Putamen (tissue), 1 donor: ENCODE measurements around the gene ATP13A5.

Source experiments
- DNase-seq: peaks from one replicate; pipeline ENCODE4 v3.0.0-alpha.2; 2016; ENCODE audit warnings: low spot score

Gene ATP13A5

DNA sequence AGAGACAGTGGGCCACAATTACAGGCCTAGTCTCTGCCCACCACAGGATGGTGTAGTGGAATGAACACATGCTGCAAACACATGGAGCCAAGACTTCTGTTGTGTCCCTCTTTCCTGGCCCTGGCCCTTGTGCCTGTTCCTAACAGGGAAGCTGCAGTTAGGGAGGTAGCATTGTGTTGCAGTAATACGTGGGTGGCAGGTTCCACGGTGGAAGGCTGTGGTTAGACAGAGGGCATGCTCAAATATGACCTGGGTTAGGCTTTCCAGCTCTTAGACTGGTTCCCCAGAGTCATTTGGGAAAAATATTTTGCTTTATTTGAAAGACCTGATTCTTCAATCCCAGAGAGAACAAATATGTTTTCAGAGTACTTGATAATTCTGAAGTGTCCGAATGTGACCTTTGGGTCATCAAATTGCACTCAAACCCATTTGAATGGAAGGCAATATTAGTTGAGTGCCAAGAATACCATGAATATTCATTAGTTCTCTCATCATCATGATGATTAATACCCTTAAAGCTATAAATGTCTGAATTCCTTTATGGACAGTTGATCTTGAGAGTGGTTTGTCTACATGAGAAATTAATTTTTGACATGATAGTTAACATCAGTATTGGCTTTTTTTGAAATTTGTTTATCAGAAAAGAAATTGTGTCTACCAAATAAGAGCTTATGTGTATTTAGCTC is 109.1 kb downstream of the ATP13A5 start:
- no peak for DNase-seq

DNA sequence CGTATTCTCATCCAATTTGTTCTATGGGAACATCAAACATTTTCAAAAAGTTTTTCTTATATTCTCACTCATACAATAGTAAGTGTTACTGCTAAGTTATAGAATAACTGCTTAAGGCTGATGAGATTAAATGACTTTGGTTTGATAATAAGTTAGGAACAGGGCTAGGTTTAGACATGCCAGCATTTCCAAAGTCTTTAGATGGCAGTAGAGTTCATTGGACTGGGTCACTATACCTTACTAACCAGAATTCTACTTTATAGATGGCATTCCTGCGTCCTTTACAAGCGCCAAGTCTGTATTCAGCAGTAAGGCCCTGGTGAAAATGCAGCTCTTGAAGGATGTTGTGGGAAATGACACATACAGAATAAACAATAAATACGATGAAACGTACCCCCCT is 115.8 kb downstream of the ATP13A5 start:
- no peak for DNase-seq

DNA sequence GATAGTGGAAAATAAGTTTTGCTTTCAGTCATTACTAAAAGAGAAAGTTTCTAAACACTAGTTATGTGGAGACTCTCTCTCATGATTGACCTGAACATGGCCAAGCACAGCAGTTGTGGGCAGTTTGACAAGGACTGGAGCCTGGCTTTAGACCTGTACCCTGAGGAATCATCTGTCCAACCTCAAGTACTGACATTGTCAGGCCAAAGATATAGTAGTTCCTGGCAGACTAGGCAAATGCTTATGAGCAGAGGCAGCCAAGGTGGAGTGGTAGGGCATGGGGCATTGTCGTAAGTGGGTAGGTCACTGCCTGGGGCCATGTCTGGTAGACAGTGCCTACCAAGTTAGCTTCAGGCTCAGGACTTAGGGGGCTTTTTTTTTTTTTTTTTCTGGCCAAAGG is 116.6 kb downstream of the ATP13A5 start:
- DNase-seq = no peak

DNA sequence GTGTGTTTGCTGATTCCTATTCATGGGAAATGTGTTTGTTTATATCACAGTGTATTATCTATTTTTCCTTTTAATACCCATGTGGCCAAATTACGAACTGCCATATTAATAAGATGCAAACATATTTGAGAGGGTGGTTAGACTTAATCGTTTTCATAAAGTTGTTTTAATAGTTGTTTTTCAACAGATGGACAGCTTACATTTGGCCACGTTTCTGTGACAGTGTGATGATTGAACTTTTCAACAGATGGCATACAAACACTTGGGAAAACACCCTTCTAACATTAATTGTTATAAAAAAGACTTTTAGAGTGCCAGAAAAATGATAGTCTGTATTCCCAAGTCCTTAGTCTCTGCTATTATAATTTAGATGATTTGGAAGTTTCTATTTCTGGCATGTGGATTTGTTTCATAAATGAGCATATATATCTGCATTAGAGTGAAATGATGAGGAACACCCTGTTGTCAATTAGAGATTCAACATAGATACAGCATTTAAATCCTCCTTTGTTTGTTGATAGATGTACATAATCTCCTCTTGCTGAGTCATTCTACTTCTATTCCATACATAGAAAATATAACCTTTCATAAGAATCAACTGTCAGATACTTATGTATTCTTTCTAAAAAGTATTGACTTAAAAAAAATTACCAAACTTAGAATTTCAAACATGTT is 124.4 kb downstream of the ATP13A5 start:
- no peak for DNase-seq

DNA sequence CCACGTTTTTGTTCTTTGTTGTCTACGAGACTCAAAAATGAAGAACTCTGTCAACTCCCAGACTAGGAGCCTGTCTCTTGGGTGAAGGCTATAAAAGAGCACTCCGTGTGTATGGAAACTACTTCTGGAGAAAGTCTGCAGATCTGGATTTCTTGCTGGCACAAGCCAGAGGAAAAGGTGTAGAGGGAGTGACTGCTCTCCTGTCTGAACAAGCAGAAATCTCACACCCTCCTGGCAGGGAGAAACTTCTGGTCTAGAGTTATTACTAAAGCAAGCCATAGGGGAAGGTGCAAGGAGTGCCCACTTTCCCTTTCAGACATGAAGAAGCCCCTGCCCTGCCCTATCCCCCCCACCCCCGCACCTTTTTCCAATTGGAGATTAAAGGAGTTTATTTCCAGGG is 128.1 kb downstream of the ATP13A5 start:
- no peak for DNase-seq

DNA sequence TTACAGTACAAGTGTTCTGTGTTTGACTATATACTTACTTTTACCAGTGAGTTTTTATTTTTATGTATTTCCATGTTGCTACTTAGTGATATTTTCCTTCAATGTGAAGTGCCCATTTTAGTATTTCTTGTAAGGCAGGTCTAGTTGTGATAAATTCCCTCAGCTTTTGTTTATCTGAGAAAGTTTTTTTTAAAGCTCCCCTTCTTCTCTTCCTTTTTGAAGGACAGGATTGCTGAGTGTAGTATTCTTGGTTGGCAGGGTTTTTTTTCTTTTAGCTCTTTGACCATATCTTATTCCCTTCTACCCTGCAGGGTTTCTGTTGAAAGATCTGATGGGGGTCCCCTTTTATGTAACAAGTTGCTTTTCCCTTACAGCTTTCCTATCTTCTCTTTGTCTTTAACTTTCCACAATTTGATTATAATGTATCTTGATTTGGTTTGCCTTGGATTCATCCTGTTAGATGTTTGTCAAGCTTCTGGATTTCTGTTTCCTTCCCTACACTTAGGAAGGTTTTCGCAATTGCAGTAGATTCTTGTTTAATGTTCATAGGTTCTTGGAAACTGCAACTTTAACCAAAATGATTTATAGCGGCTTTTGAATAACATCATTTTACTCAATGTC is 129.6 kb downstream of the ATP13A5 start:
- no peak for DNase-seq

DNA sequence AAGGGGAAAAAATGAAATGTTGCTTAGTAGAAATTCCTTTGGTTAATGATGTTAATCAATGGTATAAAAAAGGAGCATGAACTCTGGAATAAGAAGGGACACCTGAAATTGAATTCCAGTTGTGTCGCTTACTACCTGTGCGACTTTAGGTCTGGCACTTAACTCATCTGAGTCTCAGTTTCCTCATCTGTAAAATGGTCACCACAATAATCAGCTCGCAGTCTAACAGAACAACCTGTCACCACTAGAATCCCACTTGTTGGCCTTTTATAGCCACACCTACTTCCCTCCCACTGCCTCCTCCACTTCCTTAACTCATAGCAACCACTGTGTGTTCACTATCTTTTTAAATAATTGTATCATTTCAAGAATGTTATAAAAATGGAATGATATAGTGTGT is 135.0 kb downstream of the ATP13A5 start:
- DNase-seq = no peak

DNA sequence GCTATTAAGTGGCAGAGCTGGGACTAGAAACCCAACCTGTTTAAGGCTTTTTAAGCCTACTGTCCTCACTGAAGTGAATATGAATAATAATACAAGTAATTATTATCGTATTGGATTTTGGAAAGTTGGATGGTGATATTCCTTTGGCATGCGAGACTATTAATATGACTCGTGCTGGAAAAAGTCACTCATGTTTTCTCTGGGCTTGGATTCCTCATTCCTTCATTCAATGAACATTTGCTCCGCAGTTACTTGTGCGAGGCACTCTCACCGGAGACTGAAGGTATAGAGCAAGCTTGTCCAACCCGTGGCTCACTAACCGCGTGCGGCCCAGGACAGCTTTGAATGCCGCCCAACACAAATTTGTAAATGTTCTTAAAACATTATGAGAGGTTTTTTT is 136.8 kb downstream of the ATP13A5 start:
- DNase-seq = no peak

DNA sequence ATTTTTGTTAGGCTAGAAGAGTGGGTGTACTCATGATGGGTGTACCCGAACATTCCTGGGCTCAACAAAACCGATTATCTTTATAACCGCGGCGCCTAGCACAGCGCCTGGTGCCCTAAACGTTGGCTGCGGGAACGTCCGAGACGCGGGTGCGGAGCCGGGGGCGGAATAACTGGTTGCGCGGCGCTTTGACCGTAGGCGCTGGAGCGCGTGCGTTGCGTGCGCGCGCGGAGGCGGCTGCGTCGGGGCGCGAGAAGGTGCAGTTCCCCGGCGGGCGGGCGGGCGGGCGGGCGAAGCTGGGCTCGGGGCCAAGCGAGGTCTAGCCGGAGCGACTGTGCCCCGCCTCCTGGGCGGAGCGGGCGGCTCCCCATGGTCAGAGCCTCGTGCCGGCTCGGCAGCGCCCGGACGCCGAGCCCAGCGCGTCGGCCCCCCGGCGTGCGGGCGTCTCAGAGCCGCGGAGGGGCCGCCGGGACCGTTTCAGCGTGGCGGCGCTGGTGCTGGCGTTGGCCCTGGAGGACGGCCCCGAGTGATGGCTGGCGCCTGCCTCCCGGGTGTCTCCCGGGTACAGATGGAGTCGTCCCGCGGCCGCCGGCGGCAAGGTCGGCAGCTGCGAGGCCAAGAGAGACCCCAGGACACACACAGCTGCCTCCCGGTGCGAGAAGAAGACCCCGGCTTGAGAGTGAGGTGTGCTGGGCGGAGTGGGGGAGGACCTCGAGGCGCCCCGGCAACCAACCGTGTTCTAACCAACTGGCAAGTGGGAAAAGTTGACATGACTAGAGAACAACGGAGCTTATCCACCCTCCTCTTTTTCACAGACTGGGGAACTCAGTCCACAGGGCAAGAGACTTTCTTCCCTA is 137.5 kb downstream of the ATP13A5 start, which contains the start of gene PLAAT1:
Gene PLAAT1 (plus strand): TSS at position 373 of the 857 bp plus-strand sequence. CDS start 14,429 bp downstream, outside the sequence.
- peak; percentile 60 for DNase-seq

DNA sequence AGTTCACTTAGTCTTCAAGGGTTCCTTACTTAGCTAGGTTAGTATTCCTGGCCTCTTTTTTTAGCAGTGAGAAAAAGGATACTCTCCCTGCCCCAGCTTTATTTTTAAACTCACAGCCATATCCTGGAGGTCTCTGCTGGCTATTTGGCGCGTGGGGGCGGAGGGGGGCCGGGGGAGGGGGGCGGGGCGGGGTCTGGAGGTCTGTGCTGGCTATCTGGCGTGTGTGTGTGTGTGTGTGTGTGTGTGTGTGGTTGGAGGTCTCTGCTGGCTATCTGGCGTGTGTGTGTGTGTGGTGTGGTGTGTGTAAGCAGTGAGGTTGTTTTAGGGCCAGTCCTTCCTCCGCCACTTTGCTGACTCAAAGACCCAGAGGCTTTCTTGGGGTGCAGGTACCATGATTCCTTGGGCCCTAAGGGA is 138.1 kb downstream of the ATP13A5 start:
- DNase-seq = no peak

DNA sequence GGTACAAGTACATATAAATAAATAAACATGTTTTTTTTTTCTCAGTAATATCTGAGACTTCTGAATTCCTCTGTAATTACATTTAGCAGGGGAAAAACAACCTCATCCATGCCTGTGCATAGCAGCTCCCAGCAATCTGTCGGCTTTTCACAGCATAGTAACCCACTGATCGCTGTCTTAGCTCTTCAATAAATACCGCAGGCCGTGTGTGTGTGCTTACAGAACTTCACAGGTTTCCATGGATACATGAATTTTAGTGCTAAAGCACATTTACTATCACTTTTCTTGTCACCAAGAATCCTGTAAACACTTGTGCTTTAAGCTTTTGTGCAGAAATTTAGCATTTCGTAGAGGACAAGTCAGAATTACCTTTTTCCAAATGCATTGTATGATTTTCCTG is 141.5 kb downstream of the ATP13A5 start:
- DNase-seq = no peak

DNA sequence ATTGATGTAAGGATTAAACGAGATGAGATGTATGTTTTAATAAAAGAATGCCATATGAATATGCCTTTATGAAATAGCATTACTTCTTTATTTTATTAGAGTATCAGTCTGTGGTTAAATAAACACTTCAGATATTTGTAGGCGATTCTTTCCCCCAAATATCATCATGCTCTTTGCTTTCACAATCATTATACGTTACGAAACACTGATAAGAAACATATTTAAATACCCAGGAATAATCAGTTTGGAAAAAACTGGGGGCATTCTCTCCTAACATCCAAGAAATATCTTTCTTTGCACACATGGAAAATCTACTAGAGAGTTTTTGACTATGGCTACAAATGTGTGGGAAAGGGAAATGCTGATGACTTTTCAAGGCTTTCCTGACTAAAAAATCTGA is 142.0 kb downstream of the ATP13A5 start:
- no peak for DNase-seq

DNA sequence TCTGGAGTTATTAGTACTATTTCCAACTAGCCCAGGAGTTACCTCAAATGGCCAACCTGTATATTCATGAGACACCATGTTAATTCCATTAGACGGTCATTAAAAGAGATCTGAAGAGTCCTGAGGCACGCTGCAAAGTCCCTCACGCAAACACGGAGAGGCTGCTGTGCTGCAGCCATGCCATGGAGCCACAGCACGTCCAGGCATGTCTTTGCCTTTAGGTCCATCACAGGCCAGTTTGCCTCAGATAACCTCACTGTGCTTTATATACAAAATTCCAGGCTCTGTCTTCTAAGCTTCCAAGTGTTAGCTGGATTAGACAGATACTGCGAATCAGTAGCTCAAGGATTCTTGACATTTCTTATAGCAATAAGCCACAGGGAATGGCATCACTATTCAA is 147.4 kb downstream of the ATP13A5 start:
- no peak for DNase-seq

DNA sequence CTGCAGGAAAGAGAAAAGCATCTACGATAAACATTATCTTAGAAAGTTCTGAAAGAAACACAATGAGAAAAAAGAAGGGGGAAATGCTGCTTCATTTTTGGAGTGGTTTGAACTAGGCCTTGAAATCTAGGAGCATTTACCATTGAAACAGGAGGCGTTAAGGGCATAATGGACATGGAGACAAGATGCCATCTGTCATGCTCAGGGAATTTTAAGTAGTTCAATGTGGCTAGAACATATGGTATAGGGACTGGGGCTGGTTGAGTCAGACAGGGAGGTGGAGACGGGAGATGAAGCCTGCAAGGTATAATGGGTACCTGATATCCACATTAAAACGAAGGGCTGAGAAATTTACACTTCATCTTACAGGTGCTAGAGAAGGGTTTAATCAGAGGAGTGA is 147.9 kb downstream of the ATP13A5 start:
- no peak for DNase-seq

DNA sequence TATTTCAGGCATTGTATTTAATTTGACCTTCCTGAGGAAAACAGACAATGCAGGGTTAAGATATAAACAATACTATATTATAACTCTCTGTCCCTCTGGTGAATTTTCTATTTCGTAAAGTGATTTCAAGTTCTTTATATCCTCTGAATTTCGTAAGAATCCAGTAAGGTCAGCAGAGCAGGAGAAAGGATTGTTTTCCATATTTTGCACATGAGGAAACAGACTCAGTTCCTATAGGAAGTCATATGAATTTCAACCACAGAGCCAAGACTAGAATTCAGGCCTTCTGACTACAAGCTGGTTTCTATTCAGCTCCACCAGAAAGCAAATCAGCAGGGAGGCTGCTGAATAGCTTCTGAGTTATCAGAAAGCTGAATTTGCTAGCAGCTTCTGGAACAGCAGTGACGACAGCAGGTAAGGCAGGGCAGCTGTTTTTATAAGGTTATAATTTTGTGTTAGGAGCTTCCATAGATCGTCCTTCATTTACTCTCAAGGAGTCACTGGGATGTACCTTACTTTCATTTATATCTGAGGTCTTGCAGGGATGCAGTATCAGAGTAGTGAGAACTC is 148.6 kb downstream of the ATP13A5 start:
- no peak for DNase-seq

DNA sequence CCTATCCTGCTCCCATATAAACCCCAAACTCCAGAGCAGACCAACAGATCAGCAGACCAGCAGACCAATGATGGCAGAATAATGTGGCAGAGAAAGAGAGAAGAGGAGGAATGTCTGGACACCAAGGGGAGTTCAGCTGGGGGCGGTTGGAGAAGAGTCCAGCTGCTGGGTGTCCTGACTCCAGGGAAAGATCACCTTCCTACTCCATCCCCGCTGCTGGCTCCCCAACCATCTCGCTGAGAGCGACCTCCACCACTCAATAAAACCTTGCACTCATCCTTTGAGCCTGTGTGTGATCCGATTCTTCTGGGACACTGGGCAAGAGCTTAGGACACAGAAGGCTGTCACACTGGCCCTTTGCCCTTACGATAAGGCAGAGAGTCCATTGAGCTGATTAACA is 150.3 kb downstream of the ATP13A5 start:
- DNase-seq = no peak

DNA sequence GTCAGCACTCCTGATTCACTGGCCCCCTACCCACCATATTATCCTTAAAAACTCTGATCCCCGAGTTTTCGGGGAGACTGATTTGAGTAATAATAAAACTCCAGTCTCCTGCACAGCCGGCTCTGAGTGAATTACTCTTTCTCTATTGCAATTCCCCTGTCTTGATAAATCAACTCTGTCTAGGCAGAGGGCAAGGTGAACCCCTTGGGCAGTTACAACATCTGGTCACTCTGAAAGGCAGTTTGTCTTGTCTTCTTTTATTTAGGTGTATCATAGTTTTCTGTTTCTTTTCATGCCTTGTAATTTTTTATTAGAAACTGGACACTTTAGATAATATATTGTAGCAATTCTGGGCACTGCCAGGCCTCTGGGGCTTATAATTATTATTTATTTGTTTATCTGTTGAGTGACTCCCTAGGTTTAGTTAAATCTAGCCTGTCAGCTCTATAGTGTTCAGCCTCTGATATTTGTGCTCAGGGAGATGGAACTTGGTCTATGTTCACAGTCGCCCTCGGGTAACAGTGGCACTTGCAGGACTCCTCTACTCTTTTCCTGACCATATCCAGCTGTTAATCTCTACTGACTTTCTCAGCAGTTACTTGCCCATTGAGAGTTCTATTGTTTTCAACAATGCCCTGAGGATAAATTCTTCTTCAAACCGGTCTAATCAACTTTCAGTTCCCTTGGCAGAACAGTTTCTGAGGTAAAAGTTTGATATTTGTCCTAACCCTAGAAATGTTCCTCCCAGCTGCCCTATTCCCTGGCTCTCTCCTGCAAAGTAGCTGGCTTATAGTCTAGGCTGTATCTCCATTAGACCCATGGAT is 153.0 kb downstream of the ATP13A5 start:
- DNase-seq = no peak
